Head of caudate nucleus (tissue), 42 donors: ENCODE results near the gene NXPE2.
A peak's percentile ranks its signal among the peaks of the same experiment; 100 is the strongest.

Source experiments
- DNase-seq, 42 donors: peaks; one replicate each; pipeline versions ENCODE4 v3.0.0 to v3.0.0-alpha.2; 2020 to 2021; ENCODE audit warnings: mixed read lengths in 7 of 42
- intact Hi-C: fragments of 100-400 bp; cut with DNase I; formaldehyde crosslinking; loops from one replicate; pipeline ENCODE4 v1.15.0; 2022

Gene NXPE2

DNA sequence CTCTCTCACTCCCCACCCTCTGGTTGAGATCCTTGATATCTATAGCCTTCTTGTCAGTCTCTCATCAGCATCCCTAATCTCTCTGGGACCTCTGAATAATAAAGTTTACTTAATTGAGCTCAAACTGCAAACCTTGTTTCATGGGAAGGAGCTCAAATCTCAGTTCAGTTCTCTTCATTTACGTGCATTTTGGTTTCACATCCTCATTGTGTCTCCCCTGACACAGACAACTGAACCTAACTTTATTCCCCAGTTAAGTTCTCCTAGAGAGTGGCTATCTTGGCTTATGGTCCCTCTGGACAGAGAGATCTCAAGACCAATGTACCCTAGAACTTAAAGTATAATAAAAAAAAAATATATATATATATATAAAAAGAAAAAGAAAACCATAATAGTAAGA lies 47.3 kb downstream of the NXPE2 start:
- DNase-seq: no peak
- intact Hi-C loops: no loop called here

DNA sequence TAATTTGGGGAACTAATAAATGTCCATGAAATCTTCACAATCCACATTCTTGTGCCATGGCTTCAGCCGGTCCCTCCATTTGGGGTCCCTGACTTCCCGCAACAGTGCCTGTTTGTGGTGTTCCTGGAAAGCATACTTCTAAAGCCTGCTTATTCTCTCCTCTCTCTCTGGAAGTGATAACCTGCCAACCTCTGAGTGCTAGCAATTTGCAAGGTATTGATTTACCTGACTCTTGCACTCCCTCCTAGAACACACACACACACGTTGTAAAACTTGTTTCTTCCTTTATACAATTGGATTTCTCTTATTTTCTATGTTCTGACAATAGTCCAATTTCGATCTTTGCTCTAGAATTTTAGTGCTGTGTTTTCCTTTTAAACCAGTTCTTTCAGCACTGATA lies 58.5 kb downstream of the NXPE2 start:
- no peak for DNase-seq
- intact Hi-C loops: no loop called here

DNA sequence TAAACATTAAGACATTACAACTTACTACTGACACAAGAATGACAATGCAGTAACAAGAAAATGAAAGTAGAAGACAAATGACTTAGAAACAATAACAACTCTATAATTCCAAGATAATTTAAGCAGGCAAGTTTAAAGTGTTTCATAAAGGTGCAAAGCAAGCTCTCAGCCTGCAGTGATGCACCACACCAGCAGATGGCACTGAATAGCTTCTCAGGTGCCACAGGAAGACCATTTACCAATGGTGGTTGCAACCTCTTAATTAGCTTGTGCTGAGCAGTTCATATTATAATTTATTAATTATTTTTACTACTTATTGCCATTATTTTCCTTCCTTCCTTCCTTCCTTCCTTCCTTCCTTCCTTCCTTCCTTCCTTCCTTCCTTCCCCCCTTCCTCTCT lies 60.6 kb downstream of the NXPE2 start:
- intact Hi-C loops: no loop called here
- DNase-seq: peak; percentile 4 to 78 (median 48)

DNA sequence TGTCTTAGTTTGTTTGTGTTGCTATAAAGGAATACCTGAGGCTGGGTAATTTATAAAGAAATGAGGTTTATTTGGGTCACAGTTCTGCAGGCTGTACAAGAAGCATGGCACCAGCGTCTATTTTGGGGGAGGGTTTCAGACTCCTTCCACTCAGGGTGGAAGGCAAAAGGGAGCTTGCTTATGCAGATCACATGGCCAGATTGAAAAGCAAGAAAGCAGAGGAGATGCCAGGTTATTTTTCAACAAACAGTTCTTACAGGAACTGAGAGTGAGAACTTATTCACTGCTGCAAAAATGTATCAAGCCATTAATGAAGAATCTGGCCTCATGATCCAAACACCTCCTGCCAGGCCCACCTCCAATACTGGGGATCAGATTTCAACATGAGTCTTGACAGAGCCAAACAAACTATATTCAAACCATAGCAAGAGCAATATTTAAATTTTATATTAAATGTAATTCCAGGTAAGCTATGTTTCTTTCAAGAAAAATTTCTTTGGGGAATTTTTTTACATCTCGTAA lies 66.9 kb downstream of the NXPE2 start:
- intact Hi-C loops: no loop called here
- no peak for DNase-seq

DNA sequence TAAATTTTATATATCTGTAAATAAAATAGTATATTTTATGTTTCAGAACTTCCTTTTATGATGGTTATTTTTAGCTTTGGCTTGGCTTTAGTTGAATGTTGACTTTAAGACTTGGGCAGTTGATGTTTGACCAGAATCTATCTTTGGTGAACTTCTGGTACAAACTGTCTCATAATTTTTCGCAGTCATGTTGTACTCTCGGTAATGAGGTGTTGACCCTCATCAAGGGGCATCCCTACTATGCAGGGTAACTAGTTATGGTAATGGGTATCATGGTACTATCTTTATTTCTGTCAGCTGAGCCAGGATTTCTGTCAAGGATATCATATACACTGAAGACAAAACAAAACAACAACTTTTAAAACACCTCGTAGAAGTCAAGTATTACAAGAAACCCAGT lies 67.7 kb downstream of the NXPE2 start:
- no peak for DNase-seq
- intact Hi-C loops: no loop called here
